ENCODE results near the gene PRKRA. TPM values are rescaled to one million over a fixed set of nuclear protein-coding genes. Genes with fewer than 3 reads are reported as not detected.

PRKRA gene
- total RNA-seq, 4 donors from 2014 or later, result 35.6 to 317 (median 56.9) TPM

- Histone ChIP-seq H3K36me3 (no peaks in the 10 kb centered on the region), H3K27ac (no peak overlapping the region), H3K9me3 (no peaks in the 10 kb centered on the region), H3K4me3 (no peak overlapping the region), H3K27me3 (no peaks in the 10 kb centered on the region), H3K4me1 (no peaks in the 10 kb centered on the region)
- WGBS, 2 donors (ENCODE audit: low coverage in 1 of 2), result 11 to 67% methylated on average over 1 to 4 of the region's 4 CpGs
- in situ Hi-C loops (cut with MboI; ENCODE audit: low pct_ligation_motif_present in 1 of 4, low pct_unique_long_range_greater_than_20kb in 1 of 4, low sequenced_read_pairs in 3 of 4), result no loop called here
- TF ChIP-seq, protein P1, sequence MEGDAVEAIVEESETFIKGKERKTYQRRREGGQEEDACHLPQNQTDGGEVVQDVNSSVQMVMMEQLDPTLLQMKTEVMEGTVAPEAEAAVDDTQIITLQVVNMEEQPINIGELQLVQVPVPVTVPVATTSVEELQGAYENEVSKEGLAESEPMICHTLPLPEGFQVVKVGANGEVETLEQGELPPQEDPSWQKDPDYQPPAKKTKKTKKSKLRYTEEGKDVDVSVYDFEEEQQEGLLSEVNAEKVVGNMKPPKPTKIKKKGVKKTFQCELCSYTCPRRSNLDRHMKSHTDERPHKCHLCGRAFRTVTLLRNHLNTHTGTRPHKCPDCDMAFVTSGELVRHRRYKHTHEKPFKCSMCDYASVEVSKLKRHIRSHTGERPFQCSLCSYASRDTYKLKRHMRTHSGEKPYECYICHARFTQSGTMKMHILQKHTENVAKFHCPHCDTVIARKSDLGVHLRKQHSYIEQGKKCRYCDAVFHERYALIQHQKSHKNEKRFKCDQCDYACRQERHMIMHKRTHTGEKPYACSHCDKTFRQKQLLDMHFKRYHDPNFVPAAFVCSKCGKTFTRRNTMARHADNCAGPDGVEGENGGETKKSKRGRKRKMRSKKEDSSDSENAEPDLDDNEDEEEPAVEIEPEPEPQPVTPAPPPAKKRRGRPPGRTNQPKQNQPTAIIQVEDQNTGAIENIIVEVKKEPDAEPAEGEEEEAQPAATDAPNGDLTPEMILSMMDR (IDR thresholded peaks at IDR 0.05), result no peak
- TF ChIP-seq POLR2A (IDR thresholded peaks at IDR 0.05), result no peak
- TF ChIP-seq POLR2AphosphoS5 (IDR thresholded peaks at IDR 0.05), result no peak
- TF ChIP-seq EP300 (IDR thresholded peaks at IDR 0.05; ENCODE audit: low read depth), result no peak
- DNase-seq, result no peak
- intact Hi-C loops (cut with DNase I; ENCODE audit: low total_unique reads), result no loop called here
Measured at GRCh38 chr2:178385595-178386148, 65.3 kb downstream of the PRKRA start.

- Histone ChIP-seq H3K36me3 (no peaks in the 10 kb centered on the region), H3K4me1 (no peaks in the 10 kb centered on the region), H3K27ac (no peak overlapping the region), H3K4me3 (no peak overlapping the region), H3K27me3 (no peaks in the 10 kb centered on the region), H3K9me3 (no peaks in the 10 kb centered on the region)
- intact Hi-C loops (cut with DNase I; ENCODE audit: low total_unique reads), result no loop called here
- WGBS, 2 donors (ENCODE audit: low coverage in 1 of 2), result 91 to 92% methylated on average over 4 to 5 of the region's 5 CpGs
- in situ Hi-C loops (cut with MboI; ENCODE audit: low pct_ligation_motif_present in 1 of 4, low pct_unique_long_range_greater_than_20kb in 1 of 4, low sequenced_read_pairs in 3 of 4), result no loop called here
- no peak for DNase-seq
- TF ChIP-seq POLR2AphosphoS5 (IDR thresholded peaks at IDR 0.05) (no peak), POLR2A (IDR thresholded peaks at IDR 0.05) (no peak), EP300 (IDR thresholded peaks at IDR 0.05; ENCODE audit: low read depth) (no peak)
- TF ChIP-seq, protein P1 (IDR thresholded peaks at IDR 0.05), result no peak
Measured at GRCh38 chr2:178383718-178384117, 67.3 kb downstream of the PRKRA start.

Other genes with a start within 250 kb of the PRKRA start
- 1 to 10 TPM in 2 of 4 donors, not detected in 2; 1.6 to 3.2 TPM for gene PJVK, start 203 bp upstream of the PRKRA start, total RNA-seq
- 1 to 10 TPM in 2 of 4 donors, under 1 TPM in 1, not detected in 1; 0.37 to 5.2 (median 2.6) TPM for gene FKBP7, start 27.4 kb upstream of the PRKRA start, total RNA-seq
- 10 to 100 TPM in 3 of 4 donors, 1 to 10 TPM in 1; 8.2 to 83.2 (median 11.0) TPM for gene PLEKHA3, start 29.3 kb upstream of the PRKRA start, total RNA-seq